ENCODE data around the gene ATP6V0A1.
"Not testable (repeated sequence)": the region's sequence is repeated elsewhere in the genome, so short reads cannot be mapped to it uniquely, and the experiment has no call there.

DNA sequence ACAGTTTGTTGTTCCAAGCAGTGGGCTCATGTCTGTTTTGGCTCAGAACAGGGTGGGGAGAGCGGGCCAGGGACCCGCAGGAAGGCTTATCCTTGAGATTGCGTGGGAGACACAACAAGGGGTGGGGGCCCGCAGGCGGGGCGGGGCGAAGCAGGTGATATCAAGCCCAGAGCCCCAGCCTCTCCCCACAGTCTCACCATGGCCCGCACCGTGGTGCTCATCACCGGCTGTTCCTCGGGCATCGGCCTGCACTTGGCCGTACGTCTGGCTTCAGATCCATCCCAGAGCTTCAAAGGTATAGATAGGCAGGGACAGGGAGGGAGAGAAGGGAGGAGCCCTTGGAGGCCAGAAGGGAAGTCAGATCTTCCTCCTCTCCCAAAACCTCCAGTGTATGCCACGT lies 94.1 kb downstream of the ATP6V0A1 start, which contains the start of gene HSD17B1:
- TF ChIP-seq POLR2A (IDR thresholded peaks at IDR 0.05), result not testable (repeated sequence)
- TF ChIP-seq, protein P1, sequence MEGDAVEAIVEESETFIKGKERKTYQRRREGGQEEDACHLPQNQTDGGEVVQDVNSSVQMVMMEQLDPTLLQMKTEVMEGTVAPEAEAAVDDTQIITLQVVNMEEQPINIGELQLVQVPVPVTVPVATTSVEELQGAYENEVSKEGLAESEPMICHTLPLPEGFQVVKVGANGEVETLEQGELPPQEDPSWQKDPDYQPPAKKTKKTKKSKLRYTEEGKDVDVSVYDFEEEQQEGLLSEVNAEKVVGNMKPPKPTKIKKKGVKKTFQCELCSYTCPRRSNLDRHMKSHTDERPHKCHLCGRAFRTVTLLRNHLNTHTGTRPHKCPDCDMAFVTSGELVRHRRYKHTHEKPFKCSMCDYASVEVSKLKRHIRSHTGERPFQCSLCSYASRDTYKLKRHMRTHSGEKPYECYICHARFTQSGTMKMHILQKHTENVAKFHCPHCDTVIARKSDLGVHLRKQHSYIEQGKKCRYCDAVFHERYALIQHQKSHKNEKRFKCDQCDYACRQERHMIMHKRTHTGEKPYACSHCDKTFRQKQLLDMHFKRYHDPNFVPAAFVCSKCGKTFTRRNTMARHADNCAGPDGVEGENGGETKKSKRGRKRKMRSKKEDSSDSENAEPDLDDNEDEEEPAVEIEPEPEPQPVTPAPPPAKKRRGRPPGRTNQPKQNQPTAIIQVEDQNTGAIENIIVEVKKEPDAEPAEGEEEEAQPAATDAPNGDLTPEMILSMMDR (IDR thresholded peaks at IDR 0.05), result not testable (repeated sequence)

All from testis (tissue), 2 donors.